HCT116 (cell line): Measurements from ENCODE around the gene COMMD4. TPM values are rescaled to one million over a fixed set of nuclear protein-coding genes. Genes with fewer than 3 reads are reported as not detected.

Experiments used
- ATAC-seq: fragments of 200-7000 bp; cut with Tn5 transposase; 2 replicates; pipeline ENCODE4 v1.9.1; 2020; ENCODE audit warnings: mild to moderate bottlenecking, moderate library complexity
- BruUV-seq: library from RNA; stranded (reverse); fragments of 400-500 nt; replicated peaks from 2 replicates; lab custom pipeline; 2021; lab: Mats Ljungman, UMichigan
- CTCF ChIA-PET: fragments of 300-600 bp; sonication (Branson Sonifier 250); formaldehyde crosslinking; loops from one replicate; lab custom pipeline; 2021; ENCODE audit warnings: antibody characterized with exemption; lab: Charles Lee
- POLR2A ChIA-PET: fragments of 300-600, 350-600 bp; sonication (Branson Sonifier 250); formaldehyde crosslinking; loops from one replicate; lab custom pipeline; 2021; ENCODE audit warnings: antibody characterized with exemption; lab: Charles Lee
- RAD21 ChIA-PET, 2 experiments: fragments of 300-600 bp; sonication (Branson Sonifier 250); formaldehyde crosslinking; loops; one replicate each; lab custom pipeline; 2023; ENCODE audit warnings: low total read pairs in 2 of 2; ENCODE audit not compliant: uncharacterized antibody in 2 of 2, unreplicated experiment in 2 of 2, low non-redundant PET in 1 of 2; lab: Charles Lee
- DNase-seq: peaks from one replicate; pipeline ENCODE4 v3.0.0-alpha.2; 2010; ENCODE audit warnings: low read depth, low spot score
- H2AFZ ChIP-seq: fragments of 200-600 bp; shearing (Covaris generic), sonication (generic); 2 replicates; pipeline ENCODE4 v1.6.1; 2017; ENCODE audit warnings: low read depth, mixed run types, mixed read lengths, antibody characterized with exemption, low read length; ENCODE audit not compliant: poor library complexity, severe bottlenecking
- H3K27ac ChIP-seq: 2 replicates; pipeline ENCODE4 v1.5.1; 2012; ENCODE audit warnings: low read depth, low read length
- H3K27me3 ChIP-seq: fragments of 200-600 bp; sonication (generic); 2 replicates; pipeline ENCODE4 v1.6.1; 2016; ENCODE audit warnings: mixed run types, low read length, mixed read lengths; ENCODE audit not compliant: insufficient read depth
- H3K36me3 ChIP-seq, 2 experiments: fragments of 200-500 bp in 1 of 2; fragments of 200-600 bp in 1 of 2; sonication (Bioruptor generic) in 1 of 2; sonication (generic) in 1 of 2; 2 replicates each; pipeline versions ENCODE4 v1.5.1 to v1.6.1; 2014 to 2016; ENCODE audit warnings: low read length in 2 of 2, inconsistent platforms in 1 of 2, mixed read lengths in 1 of 2, mixed run types in 1 of 2; ENCODE audit not compliant: insufficient read depth in 2 of 2, control insufficient read depth in 1 of 2
- H3K4me1 ChIP-seq, 2 experiments: fragments of 200-600 bp in 1 of 2; sonication (generic) in 1 of 2; 2 replicates each; pipeline versions ENCODE4 v1.5.1 to v1.6.1; 2012 to 2017; ENCODE audit warnings: low read length in 2 of 2, inconsistent platforms in 1 of 2, mild to moderate bottlenecking in 1 of 2, mixed read lengths in 1 of 2, mixed run types in 1 of 2, moderate library complexity in 1 of 2; ENCODE audit not compliant: insufficient read depth in 2 of 2, control insufficient read depth in 1 of 2
- H3K4me2 ChIP-seq: fragments of 200-600 bp; sonication (generic); 2 replicates; pipeline ENCODE4 v1.6.1; 2017; ENCODE audit warnings: mixed run types, low read length, mixed read lengths
- H3K4me3 ChIP-seq, 2 experiments: fragments of 200-600 bp in 1 of 2; sonication (generic) in 1 of 2; replicated peaks in 1 of 2; 2 replicates each; pipeline ENCODE4 v1.5.1; 2011 to 2016; ENCODE audit warnings: low read length in 2 of 2, control low read depth in 1 of 2, low read depth in 1 of 2, mild to moderate bottlenecking in 1 of 2, mixed read lengths in 1 of 2, mixed run types in 1 of 2
- H3K79me2 ChIP-seq: fragments of 200-600 bp; sonication (generic); 2 replicates; pipeline ENCODE4 v1.6.1; 2017; ENCODE audit warnings: mild to moderate bottlenecking, mixed run types, low read length, moderate library complexity, mixed read lengths; ENCODE audit not compliant: insufficient read depth
- H3K9ac ChIP-seq: fragments of 200-600 bp; sonication (generic); 2 replicates; pipeline ENCODE4 v1.6.1; 2016; ENCODE audit warnings: low read length, mixed read lengths
- H3K9me2 ChIP-seq: fragments of 200-600 bp; sonication (generic), shearing (Covaris generic); 2 replicates; pipeline ENCODE4 v1.6.1; 2017; ENCODE audit warnings: mixed run types, mild to moderate bottlenecking, moderate library complexity; ENCODE audit not compliant: insufficient read depth
- H3K9me3 ChIP-seq, 2 experiments: fragments of 200-500 bp in 1 of 2; fragments of 200-600 bp in 1 of 2; sonication (Bioruptor generic) in 1 of 2; sonication (generic) in 1 of 2; 2 replicates each; pipeline ENCODE4 v1.6.1; 2014 to 2017; ENCODE audit warnings: low read length in 2 of 2, mixed read lengths in 2 of 2, inconsistent platforms in 1 of 2, low read depth in 1 of 2, mild to moderate bottlenecking in 1 of 2, mixed run types in 1 of 2, moderate library complexity in 1 of 2; ENCODE audit not compliant: control insufficient read depth in 1 of 2, insufficient read depth in 1 of 2
- H4K20me1 ChIP-seq: fragments of 200-600 bp; sonication (generic), shearing (Covaris generic); 2 replicates; pipeline ENCODE4 v1.6.1; 2017; ENCODE audit warnings: mixed run types, mild to moderate bottlenecking, moderate library complexity; ENCODE audit not compliant: insufficient read depth
- EGR1 ChIP-seq: IDR thresholded peaks from 2 replicates; pipeline ENCODE4 v1.6.1; 2012; ENCODE audit warnings: low read depth
- ELF1 ChIP-seq: IDR thresholded peaks from 2 replicates; pipeline ENCODE4 v1.6.1; 2012; ENCODE audit warnings: low read depth, borderline replicate concordance
- EZH2 ChIP-seq: fragments of 200-600 bp; sonication (generic); IDR thresholded peaks from 2 replicates; pipeline ENCODE4 v1.6.1; 2017; ENCODE audit warnings: antibody characterized with exemption, mixed run types
- EZH2phosphoT487 ChIP-seq: fragments of 200-600 bp; IDR thresholded peaks from 2 replicates; pipeline ENCODE4 v1.6.1; 2018; ENCODE audit warnings: antibody characterized with exemption, borderline replicate concordance
- JUND ChIP-seq: IDR thresholded peaks from 2 replicates; pipeline ENCODE4 v1.6.1; 2012
- POLR2A ChIP-seq: IDR thresholded peaks from 2 replicates; pipeline ENCODE4 v1.7.0; 2011; ENCODE audit warnings: borderline replicate concordance; ENCODE audit not compliant: insufficient read depth, insufficient read length; ENCODE audit errors: extremely low read depth
- POLR2AphosphoS5 ChIP-seq: IDR thresholded peaks from 2 replicates; pipeline ENCODE4 v1.6.1; 2011; ENCODE audit warnings: mild to moderate bottlenecking, low read depth, low read length, moderate library complexity
- RAD21 ChIP-seq: IDR thresholded peaks from 2 replicates; pipeline ENCODE4 v1.6.1; 2012; ENCODE audit warnings: low read depth, mild to moderate bottlenecking
- SIN3A ChIP-seq: IDR thresholded peaks from 2 replicates; pipeline ENCODE4 v1.6.1; 2012; ENCODE audit warnings: low read depth
- SRF ChIP-seq: IDR thresholded peaks from 2 replicates; pipeline ENCODE4 v1.6.1; 2012; ENCODE audit warnings: low read depth
- TCF7L2 ChIP-seq: IDR thresholded peaks from 2 replicates; pipeline ENCODE4 v1.7.0; 2011; ENCODE audit warnings: borderline replicate concordance, inconsistent platforms; ENCODE audit not compliant: insufficient read depth, insufficient read length; ENCODE audit errors: extremely low read depth
- YY1 ChIP-seq: IDR thresholded peaks from 2 replicates; pipeline ENCODE4 v1.6.1; 2011; ENCODE audit warnings: low read length, low read depth, moderate library complexity, mild to moderate bottlenecking; ENCODE audit not compliant: insufficient replicate concordance; ENCODE audit errors: extremely low read depth
- ZFX ChIP-seq: fragments of 450-650 bp; IDR thresholded peaks from 2 replicates; pipeline ENCODE4 v1.6.1; 2017
- ZNF274 ChIP-seq: fragments of 200-500 bp; sonication (Bioruptor generic); IDR thresholded peaks from 2 replicates; pipeline ENCODE4 v1.6.1; 2014; ENCODE audit warnings: mild to moderate bottlenecking, low read depth, low read length, inconsistent platforms
- intact Hi-C: fragments of 100-400 bp; cut with micrococcal nuclease; formaldehyde crosslinking; loops from 2 replicates; pipeline ENCODE4 v1.10.0; 2022
- total RNA-seq: library from RNA; stranded (reverse); gene quantifications from one replicate; pipeline ENCODE4 v1.2.1, GENCODE V29; 2021; ENCODE audit not compliant: unreplicated experiment

The COMMD4 gene
- total RNA-seq, 1 experiment from 2014 or later, result 141 TPM

- no peak overlapping the region for H2AFZ ChIP-seq
- H4K20me1 ChIP-seq, result no peaks in the 10 kb centered on the region
- BruUV-seq, result no TSS peak
- no peak overlapping the region for H3K9ac ChIP-seq
- H3K4me3 ChIP-seq, result no peak overlapping the region
- no peak overlapping the region for H3K4me2 ChIP-seq
- no peak for ATAC-seq
- H3K9me3 ChIP-seq, result no peaks in the 10 kb centered on the region
- TF ChIP-seq EZH2phosphoT487 (no peak), SRF (no peak), POLR2AphosphoS5 (no peak), JUND (no peak), YY1 (no peak), EGR1 (no peak), ZNF274 (no peak), TCF7L2 (no peak), EZH2 (no peak), ZFX (no peak), RAD21 (no peak), POLR2A (no peak), ELF1 (no peak), SIN3A (no peak)
- H3K27me3 ChIP-seq, result no peaks in the 10 kb centered on the region
- peaks cover 0 to 8% of the 10 kb centered on the region in 2 experiments; a peak in 1 of 4 replicates for H3K4me1 ChIP-seq
- intact Hi-C loops, result no loop called here
- no peak overlapping the region for H3K27ac ChIP-seq
- ChIA-PET POLR2A (interaction anchor here (1.8 kb wide), 1 partner anchor 16 kb away, joined by 6 read pairs; the partner anchor contains the start of gene MAN2C1), RAD21 (no interaction called here), CTCF (no interaction called here)
- DNase-seq, result no peak
- H3K79me2 ChIP-seq, result no peaks in the 10 kb centered on the region
- H3K36me3 ChIP-seq, result no peaks in the 10 kb centered on the region; a peak in 1 of 4 replicates
- no peaks in the 10 kb centered on the region for H3K9me2 ChIP-seq
Observed at GRCh38 chr15:75352186-75353080, 16.6 kb downstream of the COMMD4 start.
